ENCODE measurements around the gene ST3GAL3. TPM values are rescaled to one million over a fixed set of nuclear protein-coding genes. Genes with fewer than 3 reads are reported as not detected.
A peak's percentile ranks its signal among the peaks of the same experiment; 100 is the strongest.

ST3GAL3 gene
- polyA plus RNA-seq, 2 of the 4 experiments (the other 2 are of a cell fraction) = 2.5 to 4.0 TPM

- FAIRE-seq (no peak), DNase-seq (ENCODE audit: low read depth in 1 of 2, low spot score in 1 of 2) (no peak), ATAC-seq (no peak)
- 77% methylated on average over 4 of the region's 4 CpGs for WGBS (ENCODE audit: missing lambda C conversion rate)
- no peak for TF ChIP-seq HDAC2 (IDR thresholded peaks at IDR 0.05)
- TF ChIP-seq HOXA7 (CRISPR knock-in tag; IDR thresholded peaks at IDR 0.05) = no peak
- no peak for TF ChIP-seq TP53 (CRISPR knock-in tag; IDR thresholded peaks at IDR 0.05)
- no peak for TF ChIP-seq HOXB5 (CRISPR knock-in tag; IDR thresholded peaks at IDR 0.05)
- no peak for TF ChIP-seq CHD2 (IDR thresholded peaks at IDR 0.05; ENCODE audit: low read length, partially characterized antibody)
- no peak for TF ChIP-seq NPAS2 (CRISPR knock-in tag; IDR thresholded peaks at IDR 0.05; ENCODE audit: borderline replicate concordance)
- no peak for TF ChIP-seq MAZ (IDR thresholded peaks at IDR 0.05; ENCODE audit: borderline replicate concordance, low read depth, low read length)
- no peak for TF ChIP-seq FOSL2 (IDR thresholded peaks at IDR 0.05)
- TF ChIP-seq FOSL2 (CRISPR knock-in tag; IDR thresholded peaks at IDR 0.05) = no peak
- TF ChIP-seq JUN (IDR thresholded peaks at IDR 0.05) = no peak
- Histone ChIP-seq H3K27ac (no peak overlapping the region), H3K4me2 (0 out of 3 replicates have a peak overlapping the region, but pooled peaks have one; percentile 19), H3K4me3 (no peak overlapping the region), H3K4me1 (peaks cover 8% of the 10 kb centered on the region; the same call in 2 of the 3 replicates), H3K9me3 (no peaks in the 10 kb centered on the region)
- POLR2A ChIA-PET = no interaction called here
- CTCF ChIA-PET = no interaction called here
Observed at GRCh38 chr1:43847882-43848281, 140.5 kb downstream of the ST3GAL3 start.

- no peak overlapping the region for H3K4me3 ChIP-seq
- FAIRE-seq = no peak
Observed at GRCh38 chr1:43849670-43850069, 142.3 kb downstream of the ST3GAL3 start.

GRCh38 chr1:43850591-43851233 is 143.4 kb downstream of the ST3GAL3 start:
- ATAC-seq (no peak), DNase-seq (ENCODE audit: low read depth in 1 of 2, low spot score in 1 of 2) (no peak), FAIRE-seq (no peak)
- Histone ChIP-seq H3K27ac (no peak overlapping the region), H3K4me3 (no peak overlapping the region), H3K4me1 (peaks cover 13% of the 10 kb centered on the region; the same call in 2 of the 3 replicates), H3K9me3 (no peaks in the 10 kb centered on the region), H3K4me2 (no peak overlapping the region)
- POLR2A ChIA-PET = no interaction called here
- no peak for TF ChIP-seq HDAC2 (IDR thresholded peaks at IDR 0.05)
- no peak for TF ChIP-seq GATA3 (IDR thresholded peaks at IDR 0.05; ENCODE audit: borderline replicate concordance)
- TF ChIP-seq NFE2L2 (conservative IDR thresholded peaks at IDR 0.05; ENCODE audit: low read length) = no peak
- no peak for TF ChIP-seq POLR2A (IDR thresholded peaks at IDR 0.05; ENCODE audit: low read length)
- TF ChIP-seq SMC3 (IDR thresholded peaks at IDR 0.05) = no peak
- TF ChIP-seq HOXA7 (CRISPR knock-in tag; IDR thresholded peaks at IDR 0.05) = no peak
- no peak for TF ChIP-seq HOXB5 (CRISPR knock-in tag; IDR thresholded peaks at IDR 0.05)
- no peak for TF ChIP-seq ZFP36 (IDR thresholded peaks at IDR 0.05; ENCODE audit: borderline replicate concordance, partially characterized antibody)
- TF ChIP-seq HMGXB4 (CRISPR knock-in tag; IDR thresholded peaks at IDR 0.05; ENCODE audit: borderline replicate concordance) = no peak
- TF ChIP-seq, protein P1, sequence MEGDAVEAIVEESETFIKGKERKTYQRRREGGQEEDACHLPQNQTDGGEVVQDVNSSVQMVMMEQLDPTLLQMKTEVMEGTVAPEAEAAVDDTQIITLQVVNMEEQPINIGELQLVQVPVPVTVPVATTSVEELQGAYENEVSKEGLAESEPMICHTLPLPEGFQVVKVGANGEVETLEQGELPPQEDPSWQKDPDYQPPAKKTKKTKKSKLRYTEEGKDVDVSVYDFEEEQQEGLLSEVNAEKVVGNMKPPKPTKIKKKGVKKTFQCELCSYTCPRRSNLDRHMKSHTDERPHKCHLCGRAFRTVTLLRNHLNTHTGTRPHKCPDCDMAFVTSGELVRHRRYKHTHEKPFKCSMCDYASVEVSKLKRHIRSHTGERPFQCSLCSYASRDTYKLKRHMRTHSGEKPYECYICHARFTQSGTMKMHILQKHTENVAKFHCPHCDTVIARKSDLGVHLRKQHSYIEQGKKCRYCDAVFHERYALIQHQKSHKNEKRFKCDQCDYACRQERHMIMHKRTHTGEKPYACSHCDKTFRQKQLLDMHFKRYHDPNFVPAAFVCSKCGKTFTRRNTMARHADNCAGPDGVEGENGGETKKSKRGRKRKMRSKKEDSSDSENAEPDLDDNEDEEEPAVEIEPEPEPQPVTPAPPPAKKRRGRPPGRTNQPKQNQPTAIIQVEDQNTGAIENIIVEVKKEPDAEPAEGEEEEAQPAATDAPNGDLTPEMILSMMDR (IDR thresholded peaks at IDR 0.05) = no peak
- no peak for TF ChIP-seq CBX8 (IDR thresholded peaks at IDR 0.05)
- TF ChIP-seq ZSCAN20 (CRISPR knock-in tag; IDR thresholded peaks at IDR 0.05) = no peak
- no peak for TF ChIP-seq EHF (CRISPR knock-in tag; IDR thresholded peaks at IDR 0.05)
- TF ChIP-seq KDM1A (IDR thresholded peaks at IDR 0.05; ENCODE audit: low read depth) = no peak
- no peak for TF ChIP-seq TP53 (CRISPR knock-in tag; IDR thresholded peaks at IDR 0.05)
- TF ChIP-seq CBX2 (IDR thresholded peaks at IDR 0.05; ENCODE audit: borderline replicate concordance, low read depth) = no peak
- TF ChIP-seq EHMT2 (IDR thresholded peaks at IDR 0.05; ENCODE audit: low read depth) = no peak
- TF ChIP-seq RAD21 (conservative IDR thresholded peaks at IDR 0.05 in 1 of 2, IDR thresholded peaks at IDR 0.05 in 1 of 2) = no peak
- TF ChIP-seq CHD4 (IDR thresholded peaks at IDR 0.05; ENCODE audit: borderline replicate concordance) = no peak
- CTCF ChIA-PET = interaction anchor here (1.4 kb wide), 1 partner anchor 18 kb away, joined by 3 read pairs; no protein-coding TSS in a partner anchor
- WGBS (ENCODE audit: missing lambda C conversion rate) = 88% methylated on average over 8 of the region's 8 CpGs

More at GRCh38 chr1:43849670-43850069, 142.3 kb downstream of the ST3GAL3 start:
- H3K9me3 ChIP-seq = no peaks in the 10 kb centered on the region
- H3K4me1 ChIP-seq = peaks cover 13% of the 10 kb centered on the region; the same call in 2 of the 3 replicates
- TF ChIP-seq HMGXB4 (CRISPR knock-in tag; IDR thresholded peaks at IDR 0.05; ENCODE audit: borderline replicate concordance) (no peak), ZSCAN20 (CRISPR knock-in tag; IDR thresholded peaks at IDR 0.05) (no peak)
- POLR2A ChIA-PET = no interaction called here
- CTCF ChIA-PET = interaction anchor here (0.8 to 1.4 kb wide), 4 partner anchors 19 to 623 kb away, joined by 3 to 4 read pairs (median 3); no protein-coding TSS in a partner anchor
- no peak for ATAC-seq
- H3K27ac ChIP-seq = no peak overlapping the region
- 80% methylated on average over 1 of the region's 1 CpG for WGBS (ENCODE audit: missing lambda C conversion rate)
- DNase-seq (ENCODE audit: low read depth in 1 of 2, low spot score in 1 of 2) = no peak
- H3K4me2 ChIP-seq = no peak overlapping the region
